ENCODE results near the gene SEPTIN5.

Gene SEPTIN5

DNA sequence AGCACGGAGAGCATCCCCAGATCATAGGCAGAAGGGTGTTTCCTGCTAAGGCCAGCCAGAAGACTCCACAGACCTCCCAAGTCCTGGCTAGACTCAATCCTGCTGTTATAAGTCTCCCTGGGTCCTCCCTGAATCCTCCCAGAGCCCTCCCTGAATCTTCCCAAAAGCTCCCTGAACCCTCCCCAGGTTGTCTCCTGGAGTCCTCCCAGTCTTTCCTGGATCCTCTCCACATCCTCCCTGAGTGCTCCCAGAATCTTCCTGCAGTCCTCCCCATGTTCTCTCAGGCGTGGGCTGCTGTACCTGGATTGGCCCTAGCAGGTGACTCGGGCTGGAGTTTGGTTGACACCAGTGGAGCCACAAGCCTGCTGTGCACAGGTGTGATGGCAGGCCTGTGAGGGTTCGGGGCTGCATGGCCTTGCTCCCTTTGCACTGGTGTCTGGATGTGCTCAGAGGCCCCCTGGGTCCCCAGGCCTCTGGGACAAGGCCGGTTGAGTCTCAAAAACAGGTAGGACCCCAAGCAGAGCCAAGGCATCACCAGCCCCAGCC, 20.6 kb downstream of the SEPTIN5 start:
- no peak for DNase-seq

DNA sequence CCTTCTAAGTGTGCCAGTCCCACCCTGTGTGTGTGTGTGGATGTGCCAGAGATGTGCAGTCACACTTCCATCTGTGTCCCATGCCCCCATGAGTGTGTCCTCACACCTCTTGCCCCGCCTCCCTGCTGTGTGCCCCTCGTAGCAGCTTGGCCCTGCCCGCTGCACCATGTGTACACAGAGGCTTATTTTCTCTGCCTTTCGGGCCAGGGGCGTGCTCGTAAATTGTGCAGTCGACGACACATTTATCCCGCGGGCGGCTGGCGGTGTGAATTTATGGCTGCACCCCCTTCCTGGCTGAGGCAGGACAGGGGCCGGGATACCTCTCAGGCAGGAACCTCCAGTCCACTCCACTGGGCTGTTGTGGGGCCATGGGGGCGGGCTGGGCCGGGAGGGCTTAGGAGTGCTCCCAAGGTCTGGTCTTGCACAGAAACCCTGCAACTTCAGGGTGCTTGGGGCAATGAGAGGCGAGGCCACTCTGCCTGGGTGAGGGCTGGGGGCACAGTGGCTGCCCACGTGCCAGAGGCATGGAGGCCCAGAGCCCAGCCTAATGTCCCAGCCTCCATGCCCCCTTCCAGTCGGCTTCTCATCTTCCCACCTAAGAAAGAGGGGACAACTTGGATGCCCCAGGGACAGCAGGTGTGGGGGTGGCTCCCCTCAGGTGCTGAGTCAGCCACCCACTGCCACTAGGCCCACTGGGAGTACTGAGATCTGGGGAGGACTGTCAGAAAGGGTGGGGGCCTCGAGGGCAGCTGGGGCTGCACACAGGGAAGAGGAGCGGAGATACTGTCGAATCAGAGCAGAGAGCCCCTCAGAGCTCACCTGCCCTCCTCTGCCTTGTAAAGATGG, 21.6 kb downstream of the SEPTIN5 start:
- DNase-seq = no peak

DNA sequence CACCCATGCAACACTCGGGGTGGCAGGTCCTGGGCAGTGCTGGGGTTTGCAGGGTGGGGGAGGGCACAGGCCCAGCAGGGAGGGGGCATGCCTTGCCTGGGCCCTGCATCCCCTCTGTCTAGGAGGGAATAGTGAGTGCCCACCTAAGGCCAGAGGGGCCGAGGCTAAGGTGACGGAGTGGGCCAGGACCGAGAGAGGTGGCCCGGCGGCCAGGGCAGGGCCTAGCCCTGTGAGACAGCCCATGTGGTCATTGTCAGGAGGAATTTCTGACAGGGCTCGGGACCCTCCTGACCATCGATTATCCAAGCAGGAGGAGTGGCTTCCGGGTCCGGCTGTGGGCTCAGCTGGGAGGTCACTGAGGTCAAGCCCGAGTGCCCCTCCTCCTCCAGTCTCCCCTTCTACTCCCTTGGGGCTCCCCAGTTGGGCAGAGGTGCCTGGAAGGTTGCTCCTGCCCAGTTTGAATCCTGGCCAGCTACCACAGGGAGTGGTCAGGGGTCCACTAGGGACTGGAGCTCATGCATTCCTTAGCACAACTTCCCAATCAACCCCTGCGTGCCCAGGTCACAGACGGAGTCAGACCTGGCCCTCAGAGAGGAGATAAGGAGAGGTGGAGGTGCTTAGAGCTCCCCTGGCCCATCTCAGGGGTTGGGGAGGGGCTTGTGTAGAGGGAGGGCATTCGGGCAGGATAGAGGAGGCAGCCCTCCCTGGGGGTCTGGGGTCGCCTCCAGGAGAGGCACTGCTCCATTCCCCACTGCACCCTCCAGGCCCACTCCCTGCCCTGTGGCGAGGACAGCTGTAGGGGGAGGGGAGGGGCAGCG, 23.8 kb downstream of the SEPTIN5 start:
- DNase-seq = no peak

DNA sequence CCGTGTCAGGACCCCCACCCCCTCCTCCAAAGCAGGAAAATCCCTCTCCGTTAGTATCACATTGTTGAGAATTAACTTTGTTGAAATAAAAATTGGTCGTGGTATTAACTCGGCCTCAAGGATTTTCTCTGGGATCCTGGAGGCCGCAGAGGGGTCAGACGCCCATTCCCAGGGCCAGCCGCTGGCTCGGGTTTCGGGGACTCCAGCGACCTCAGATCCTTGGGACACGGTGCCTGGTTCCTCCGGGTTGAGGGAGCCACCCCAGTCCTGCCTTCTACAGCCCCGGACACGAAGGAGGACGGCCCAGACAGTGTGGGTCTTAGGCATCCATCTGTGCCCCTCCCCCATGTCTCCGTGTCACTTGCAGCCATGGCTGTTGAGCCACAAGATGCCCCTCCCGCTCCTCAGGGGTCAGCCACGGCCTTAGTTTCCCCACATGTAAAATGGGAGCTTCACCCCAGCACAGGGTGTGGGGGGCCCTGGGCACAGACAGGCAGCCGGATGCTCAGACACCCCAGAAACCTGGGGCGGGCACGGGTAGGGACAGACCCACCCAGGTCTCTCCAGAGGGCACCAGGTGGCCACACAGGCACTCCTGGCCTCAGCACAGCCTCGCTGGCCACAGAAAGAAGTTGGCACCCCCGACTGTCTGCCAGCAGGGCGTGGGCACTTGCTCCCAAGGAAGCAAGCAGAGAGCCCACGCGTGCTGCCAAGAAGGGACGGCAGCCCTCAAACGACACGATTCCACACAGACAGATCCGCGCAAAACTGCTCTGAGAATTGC, 24.6 kb downstream of the SEPTIN5 start:
- no peak for DNase-seq

DNA sequence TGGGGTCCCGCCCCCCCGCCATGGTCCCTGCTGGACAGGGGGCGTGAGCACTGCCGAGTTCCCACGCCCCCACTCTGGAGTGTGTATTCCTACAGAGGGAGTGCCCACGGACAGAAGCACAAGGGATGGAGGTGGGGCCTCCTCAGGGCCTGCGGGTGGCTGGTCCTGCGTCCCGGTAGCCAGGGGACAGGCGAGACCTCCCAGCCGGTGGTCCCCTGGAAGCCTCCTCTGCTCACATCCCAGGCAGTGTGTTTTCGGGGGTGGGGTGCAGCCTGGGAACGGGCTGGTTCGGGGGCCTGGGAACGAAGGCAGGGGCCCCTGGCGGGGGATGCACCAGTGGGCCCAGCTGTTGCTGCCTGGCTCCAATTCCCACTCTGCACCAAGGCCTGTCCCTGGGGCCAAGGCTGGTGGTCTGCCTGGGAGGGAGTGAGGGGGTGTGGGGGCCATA, 25.2 kb downstream of the SEPTIN5 start:
- DNase-seq = no peak

DNA sequence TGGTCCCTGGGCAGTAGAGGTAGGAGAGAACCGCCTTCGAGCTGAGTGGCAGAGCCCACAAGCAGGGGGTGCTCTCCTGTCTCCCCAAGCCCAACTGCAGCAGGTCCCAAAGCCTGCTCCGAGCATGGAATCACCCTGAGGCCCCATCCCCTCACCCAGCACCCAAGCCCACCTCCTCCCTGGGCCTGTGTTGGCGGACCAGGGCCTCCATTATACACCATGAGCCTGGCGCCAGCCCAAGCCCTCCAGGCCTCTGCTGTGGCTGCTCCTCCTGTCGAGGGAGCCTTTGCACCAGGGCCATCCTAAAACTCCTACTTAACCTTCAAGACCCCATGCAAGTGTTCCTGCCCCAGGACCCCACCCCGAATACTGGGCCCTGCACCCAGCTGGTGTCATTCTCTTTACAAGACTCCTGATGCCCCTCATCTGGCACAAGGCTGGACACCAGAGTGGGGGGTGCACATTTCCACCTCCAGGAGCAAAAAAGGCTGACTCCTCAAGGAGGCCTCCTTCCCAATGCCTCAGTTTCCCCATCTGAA, 25.7 kb downstream of the SEPTIN5 start:
- DNase-seq = no peak

DNA sequence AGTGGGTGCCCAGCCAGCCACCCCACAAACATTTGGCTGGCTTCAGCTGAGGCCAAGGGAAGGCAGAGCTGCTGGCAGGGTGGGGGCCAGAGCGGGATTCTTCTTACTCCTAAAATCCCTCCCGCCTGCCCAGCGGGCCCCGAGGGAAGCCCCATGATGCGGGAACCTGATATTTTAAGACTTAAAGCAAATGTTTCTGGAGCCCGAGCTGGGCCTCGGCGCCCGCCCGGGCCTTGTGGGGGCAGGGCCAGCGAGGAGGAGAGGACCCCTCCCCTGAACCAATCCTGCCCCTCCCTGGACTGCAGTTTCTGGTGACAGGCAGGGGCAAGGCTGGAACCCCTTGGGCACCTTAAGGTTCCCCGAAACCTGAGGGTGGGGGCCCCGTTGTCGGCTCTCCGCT, 26.3 kb downstream of the SEPTIN5 start:
- no peak for DNase-seq

DNA sequence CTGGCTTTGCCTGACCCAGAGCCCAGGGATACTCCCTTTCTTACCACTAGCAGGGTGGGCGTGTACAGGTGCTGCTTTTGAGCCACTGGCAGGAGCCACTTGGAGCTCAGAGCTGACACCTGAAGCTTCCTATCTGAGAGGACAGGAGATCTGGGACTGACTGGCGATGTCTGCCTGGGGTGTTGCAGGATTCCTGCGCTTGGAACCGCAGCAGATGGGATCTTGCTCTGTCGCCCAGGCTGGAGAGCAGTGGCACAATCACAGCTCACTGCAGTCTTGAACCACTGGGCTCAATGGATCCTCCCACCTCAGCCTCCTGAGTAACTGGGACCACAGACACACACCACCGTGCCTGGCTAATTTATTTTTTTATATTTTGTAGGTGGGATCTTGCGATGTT, 26.8 kb downstream of the SEPTIN5 start:
- DNase-seq = no peak

DNA sequence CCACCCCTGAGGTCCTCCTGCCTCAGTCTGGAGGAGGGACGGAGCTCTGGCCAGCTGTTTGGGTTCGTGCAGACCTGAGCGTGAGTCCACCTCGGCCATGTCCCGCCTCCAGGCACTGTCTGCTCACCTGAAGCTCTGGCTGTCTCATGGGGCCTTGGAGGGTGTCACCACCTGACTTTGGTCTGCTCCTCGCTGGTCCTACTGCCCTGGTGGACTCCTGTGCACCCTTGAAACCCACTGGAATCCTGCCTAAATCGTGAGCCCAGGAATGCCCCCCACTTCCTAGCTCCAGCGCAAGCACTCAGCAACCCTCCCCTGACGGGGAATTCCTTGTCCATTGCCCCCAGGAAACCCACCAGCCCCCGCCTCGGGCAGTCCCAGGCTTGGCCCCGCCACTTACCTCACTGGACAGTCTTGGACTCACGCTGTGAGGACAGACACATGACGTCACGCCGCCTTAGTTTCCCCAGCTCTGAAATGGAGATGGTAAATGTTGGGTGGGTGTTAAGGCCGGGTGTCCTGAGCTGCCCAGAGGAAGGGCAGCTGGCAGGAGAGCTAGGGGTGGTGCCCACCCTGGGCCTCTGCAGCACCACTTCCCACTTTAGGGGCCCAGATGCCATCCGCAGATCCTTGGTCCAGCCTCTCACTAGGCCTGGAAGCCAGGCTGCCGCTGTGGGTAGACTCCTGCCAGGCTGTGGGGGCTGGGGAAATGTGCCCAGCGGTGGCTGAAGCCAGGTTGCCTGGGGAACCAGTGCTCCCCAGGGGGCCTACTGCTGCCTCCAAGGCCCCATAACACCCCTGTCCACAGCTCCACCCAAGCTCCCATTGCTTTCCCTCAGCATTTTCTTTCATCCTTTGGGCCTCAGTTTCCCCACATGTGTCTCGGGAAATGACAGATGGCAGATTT, 28.1 kb downstream of the SEPTIN5 start:
- peak; percentile 2 for DNase-seq

DNA sequence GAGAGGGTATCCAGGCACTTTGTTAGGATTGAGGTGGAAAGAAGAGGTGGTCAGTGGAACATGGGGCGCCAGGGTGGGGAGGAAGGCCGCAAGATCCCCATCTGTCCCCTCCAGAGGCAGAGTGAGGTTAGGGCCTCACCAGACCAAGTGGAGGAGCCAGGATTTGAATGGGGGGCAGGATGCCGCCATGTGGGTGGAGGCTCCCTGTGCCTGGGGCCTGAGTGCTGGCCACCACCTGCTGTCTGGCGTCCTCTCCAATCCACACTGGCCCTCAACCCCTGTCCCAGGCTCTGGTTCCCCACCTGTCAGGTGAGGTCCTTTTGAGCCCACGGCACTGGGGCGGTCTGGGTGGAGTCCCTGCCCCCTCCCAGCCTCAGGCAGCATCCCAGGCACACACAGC, 28.8 kb downstream of the SEPTIN5 start:
- no peak for DNase-seq

DNA sequence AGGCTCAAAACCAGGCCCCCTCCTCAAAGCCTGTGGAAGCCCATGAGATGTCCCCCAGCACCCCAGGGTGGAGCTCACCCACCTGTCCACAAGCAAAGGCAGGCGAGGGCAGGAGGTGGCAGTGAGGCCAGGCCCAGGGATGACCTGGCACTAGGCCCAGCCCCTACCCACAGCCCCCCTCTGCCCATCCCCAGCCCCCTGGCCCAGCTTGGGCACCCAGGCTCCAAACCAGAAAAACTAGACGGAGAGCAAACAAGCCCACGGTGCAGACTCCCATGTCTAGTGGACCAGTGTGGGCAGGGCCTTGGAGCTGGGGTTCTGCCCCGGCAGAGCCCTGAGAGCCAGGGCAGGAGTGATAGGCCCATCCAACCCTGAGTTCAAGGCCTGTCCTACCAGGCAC, 29.3 kb downstream of the SEPTIN5 start:
- DNase-seq = no peak

DNA sequence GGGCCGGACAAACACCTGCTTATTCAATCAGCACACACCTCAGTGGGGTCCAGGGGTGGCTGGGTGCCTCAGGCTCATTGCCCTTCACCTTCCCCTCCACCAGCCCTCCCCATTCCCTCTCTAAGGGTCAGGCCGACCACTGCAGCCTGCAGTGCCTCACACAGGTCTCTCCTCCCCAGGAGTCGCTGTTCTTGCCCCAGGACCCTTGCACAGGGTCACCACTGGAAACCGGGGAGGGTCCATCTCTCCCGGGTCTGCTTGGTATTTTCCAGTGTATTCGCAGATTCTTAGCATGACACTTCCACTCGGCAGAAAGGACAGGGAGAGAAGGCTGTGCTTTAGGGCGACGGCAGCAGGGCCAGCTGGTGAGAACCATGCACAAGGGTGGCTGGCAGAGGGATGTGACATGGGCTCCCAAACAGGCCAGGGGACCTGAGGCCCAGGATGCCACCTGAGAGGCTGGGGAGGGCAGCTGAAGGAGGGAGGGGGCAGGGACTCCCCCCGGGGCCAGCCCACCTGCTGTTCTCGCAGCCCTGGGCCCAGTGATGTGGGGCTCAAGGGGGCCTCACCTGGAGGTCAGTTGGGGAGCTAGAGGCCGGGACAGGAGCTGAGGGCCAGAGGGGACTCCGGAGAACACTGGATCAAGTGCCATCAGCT, 30.2 kb downstream of the SEPTIN5 start:
- DNase-seq = no peak

DNA sequence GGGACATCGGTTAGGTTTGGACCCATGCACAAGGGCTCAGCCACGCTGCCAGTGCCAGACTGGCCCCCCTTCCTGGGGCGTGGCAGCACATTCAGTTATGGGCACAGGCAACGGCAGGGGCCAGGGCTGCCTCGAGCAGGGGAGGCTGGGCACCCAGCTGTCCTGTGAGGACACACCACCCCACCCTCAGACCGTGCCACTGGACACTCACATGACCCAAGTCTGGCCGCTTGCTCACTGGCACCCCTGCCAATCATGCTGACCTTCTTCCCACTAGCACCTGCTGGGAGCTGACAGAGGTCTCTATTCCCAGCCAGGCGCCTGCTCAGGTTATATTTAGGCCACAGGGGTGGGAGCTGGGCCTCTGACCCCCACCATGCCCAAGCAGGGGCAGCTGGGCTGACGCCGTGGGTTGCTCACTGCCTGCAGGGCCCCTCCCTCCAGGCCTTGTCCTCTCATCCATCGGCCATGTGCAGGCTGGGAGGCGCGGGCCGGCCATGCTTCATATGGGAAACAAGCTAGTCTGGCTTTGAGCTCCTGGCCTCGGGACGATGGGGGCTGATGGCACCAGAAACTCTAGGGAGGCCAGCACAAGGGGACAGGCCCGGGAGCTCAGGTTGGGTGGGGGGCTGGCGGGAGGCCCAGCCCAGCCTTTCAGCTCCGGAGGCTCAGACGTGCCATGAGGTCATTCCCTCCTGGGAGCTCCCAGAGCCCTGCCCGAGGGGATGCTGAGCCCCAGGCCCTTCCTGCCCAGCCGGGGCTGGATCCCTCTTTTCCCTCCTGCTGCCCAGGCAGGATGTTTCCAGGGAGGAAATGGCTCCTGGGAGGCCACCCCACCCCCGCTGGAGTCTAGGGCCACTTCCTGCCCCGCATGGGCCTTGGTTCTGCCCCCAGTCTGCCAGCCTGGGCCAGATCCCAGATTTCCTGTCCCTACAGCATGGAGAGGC, 31.1 kb downstream of the SEPTIN5 start:
- DNase-seq = no peak

DNA sequence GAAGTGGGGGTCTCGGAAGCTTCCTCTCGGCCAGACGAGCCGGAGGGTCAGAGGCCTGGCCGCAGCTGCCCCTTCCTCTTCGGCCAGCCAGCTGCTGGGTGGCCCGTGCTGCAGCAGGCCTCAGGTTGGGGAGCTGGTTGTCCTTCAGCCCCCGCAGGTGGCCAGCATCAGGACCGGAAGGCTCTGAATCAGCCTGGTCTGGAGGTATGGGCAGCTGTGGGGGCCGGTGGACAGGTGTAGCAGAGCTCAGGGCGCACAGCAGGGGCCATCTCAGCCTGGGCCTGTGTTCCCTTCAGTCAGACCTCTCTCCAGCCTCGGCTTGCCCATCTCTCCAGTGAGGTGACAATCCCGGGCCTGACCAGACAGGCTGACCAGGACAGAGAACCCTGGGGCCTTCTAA, 32.4 kb downstream of the SEPTIN5 start:
- DNase-seq = no peak

DNA sequence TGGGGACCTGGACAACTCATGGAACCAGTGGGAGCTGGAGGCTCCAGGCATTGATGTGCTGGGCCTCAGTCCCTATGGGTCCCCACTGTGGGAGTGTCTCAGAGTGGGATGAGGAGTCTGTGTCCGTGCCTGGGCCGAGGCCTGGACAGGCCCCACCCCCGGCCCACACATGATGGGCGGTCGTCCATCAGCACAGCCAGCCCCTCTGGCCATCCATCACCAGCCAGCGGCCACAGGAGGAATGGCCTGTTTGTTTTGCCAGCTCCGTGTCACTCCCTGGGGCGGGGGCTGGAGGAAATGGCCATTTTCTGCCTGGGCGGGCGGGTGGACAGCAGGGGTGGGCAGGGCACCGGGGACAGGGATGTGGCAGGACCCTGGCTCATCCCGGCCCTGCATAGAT, 33.2 kb downstream of the SEPTIN5 start:
- DNase-seq = no peak

DNA sequence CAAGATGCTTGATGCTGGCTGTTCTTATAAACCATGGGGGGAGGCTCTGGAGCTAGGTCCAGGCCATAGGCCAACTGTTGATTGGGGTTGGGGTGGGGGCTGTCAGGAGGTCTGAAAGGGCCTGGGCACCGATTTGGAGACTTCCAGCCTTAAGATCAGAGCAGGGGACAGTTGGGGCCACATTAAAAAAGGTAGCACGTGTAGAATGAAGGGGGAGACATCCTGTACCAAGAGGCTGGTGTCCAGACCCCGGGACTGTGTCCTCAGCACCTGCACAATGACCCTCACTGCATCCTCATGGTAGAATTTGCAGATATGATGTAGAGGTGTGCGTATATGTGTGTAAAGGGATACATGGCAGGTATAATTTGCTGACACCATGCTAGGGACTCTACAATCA, 33.8 kb downstream of the SEPTIN5 start:
- DNase-seq = no peak

DNA sequence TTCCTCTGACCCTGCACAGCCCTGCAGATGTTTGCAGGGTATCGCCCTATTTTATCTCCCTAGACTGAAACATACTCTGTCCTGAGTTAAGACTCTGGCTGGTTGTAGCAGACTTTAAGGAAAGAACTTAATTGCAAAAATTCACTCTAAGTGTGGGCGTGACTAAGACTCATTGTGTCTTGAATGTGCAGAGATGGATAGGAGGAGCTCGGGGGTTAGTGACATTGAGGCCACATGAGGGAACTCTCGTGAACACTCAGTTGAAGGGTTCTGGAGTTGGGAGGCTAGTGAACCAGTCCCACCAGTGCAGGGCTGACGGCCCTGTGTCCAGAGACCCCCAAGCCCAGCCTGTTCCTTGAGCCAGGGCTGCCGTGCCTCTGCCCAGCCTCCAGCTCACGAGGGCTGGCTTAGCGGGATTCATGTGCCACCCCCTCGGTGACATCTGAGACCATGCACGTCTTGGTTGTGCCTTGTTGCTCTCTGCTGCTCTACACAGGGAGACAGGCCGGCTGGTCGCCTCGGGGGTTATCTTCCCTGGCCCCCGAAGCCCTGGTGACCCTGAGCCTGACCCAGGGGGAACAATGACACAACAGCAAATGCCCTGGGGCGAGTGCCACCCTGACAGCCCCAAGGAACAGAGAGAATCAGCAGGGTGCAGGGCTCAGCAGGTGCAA, 34.8 kb downstream of the SEPTIN5 start:
- no peak for DNase-seq

DNA sequence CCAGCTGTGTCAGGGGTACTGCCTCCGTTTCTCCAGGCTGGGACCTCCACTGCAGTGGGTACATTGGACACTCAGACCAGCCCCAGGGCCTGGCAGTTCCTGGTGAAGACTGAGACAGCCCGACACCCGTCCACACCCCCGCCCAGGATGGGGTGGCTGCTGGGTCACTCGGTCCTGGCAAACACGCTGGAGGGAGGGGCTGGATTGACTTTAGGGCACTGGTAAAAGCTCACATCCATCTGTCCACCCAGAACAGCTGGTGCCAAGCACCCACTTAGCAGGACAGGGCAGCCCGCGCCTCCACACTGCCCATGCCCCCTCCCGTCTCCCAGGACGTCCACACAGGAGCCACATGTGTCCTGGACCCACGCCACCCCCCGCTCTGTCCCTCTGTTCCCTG, 35.6 kb downstream of the SEPTIN5 start:
- DNase-seq = no peak
